HUES64 (cell line): ENCODE measurements around the gene CDH12.

ENCODE experiments used
- H3K27ac ChIP-seq: 2 replicates; pipeline ENCODE4 v1.7.0; 2013; ENCODE audit warnings: low read depth, low read length, inconsistent platforms
- H3K27me3 ChIP-seq: 2 replicates; pipeline ENCODE4 v1.6.1; 2013; ENCODE audit warnings: mild to moderate bottlenecking, low read length; ENCODE audit not compliant: insufficient read depth
- H3K36me3 ChIP-seq: 2 replicates; pipeline ENCODE4 v1.6.1; 2013; ENCODE audit warnings: mild to moderate bottlenecking, low read length; ENCODE audit not compliant: insufficient read depth
- H3K4me1 ChIP-seq: 2 replicates; pipeline ENCODE4 v1.6.1; 2013; ENCODE audit warnings: mild to moderate bottlenecking, low read length, moderate library complexity; ENCODE audit not compliant: insufficient read depth
- H3K4me3 ChIP-seq: 2 replicates; pipeline ENCODE4 v1.5.1; 2013; ENCODE audit warnings: mild to moderate bottlenecking, low read length, moderate library complexity
- H3K9ac ChIP-seq: 2 replicates; pipeline ENCODE4 v1.6.1; 2013; ENCODE audit warnings: mild to moderate bottlenecking, low read depth, low read length
- H3K9me3 ChIP-seq: 2 replicates; pipeline ENCODE4 v1.6.1; 2013; ENCODE audit warnings: low read depth, low read length; ENCODE audit not compliant: insufficient read depth
- WGBS: fragments of 150-250, 120-280 bp; methylation state at CpG from one replicate; pipeline ENCODE4 v1.1.7; 2013; ENCODE audit warnings: missing lambda C conversion rate; 5-methylcytosine and 5-hydroxymethylcytosine counted together

CDH12 gene

DNA sequence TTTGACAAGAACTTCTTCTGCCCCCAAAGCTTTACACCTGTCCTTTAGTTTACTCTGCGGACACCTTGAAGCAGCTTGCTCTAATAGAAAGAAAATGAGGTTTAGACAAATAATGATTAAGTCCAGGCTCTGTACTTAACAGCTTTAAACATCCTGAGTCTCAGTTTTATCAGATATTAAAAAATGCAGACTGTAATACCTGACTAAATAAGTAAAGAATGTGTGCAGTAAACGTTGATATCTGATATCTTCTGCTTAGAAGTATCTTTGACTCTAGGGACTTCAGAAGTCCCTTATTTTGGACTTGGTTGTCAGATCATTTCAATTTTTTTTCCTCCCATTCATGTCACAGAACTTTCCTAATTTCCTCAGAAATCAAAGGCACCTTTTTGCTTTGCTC, 1060.4 kb downstream of the CDH12 start:
- 75% methylated on average over 1 of the region's 2 CpGs for WGBS
- Histone ChIP-seq H3K36me3 (no peaks in the 10 kb centered on the region), H3K27me3 (no peaks in the 10 kb centered on the region), H3K4me1 (no peaks in the 10 kb centered on the region), H3K9me3 (no peaks in the 10 kb centered on the region), H3K4me3 (no peak overlapping the region), H3K27ac (no peak overlapping the region), H3K9ac (no peak overlapping the region)

DNA sequence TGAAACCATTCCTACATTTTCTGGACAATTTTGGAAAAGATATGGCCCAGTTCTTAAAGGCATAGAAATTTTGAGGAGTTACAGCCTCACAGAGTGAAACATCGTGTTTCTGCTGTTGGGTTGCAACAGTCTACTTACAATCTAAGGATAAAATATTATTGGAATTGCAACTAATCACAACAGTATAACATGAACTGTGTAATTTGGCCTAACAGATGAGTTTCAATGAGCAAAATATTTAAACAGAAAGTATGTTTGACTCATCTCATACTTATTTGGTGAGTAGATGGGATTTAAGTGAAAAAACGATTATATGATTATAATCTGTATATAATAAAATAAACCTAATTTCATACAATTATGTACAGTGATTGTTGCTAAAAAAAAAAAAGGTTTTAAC, 1061.8 kb downstream of the CDH12 start:
- H3K4me1 ChIP-seq, result no peaks in the 10 kb centered on the region
- no peaks in the 10 kb centered on the region for H3K27me3 ChIP-seq
- no peaks in the 10 kb centered on the region for H3K36me3 ChIP-seq
- no peaks in the 10 kb centered on the region for H3K9me3 ChIP-seq
- H3K4me3 ChIP-seq, result no peak overlapping the region
- H3K27ac ChIP-seq, result no peak overlapping the region
- WGBS, result 100% methylated on average over 1 of the region's 2 CpGs
- no peak overlapping the region for H3K9ac ChIP-seq

DNA sequence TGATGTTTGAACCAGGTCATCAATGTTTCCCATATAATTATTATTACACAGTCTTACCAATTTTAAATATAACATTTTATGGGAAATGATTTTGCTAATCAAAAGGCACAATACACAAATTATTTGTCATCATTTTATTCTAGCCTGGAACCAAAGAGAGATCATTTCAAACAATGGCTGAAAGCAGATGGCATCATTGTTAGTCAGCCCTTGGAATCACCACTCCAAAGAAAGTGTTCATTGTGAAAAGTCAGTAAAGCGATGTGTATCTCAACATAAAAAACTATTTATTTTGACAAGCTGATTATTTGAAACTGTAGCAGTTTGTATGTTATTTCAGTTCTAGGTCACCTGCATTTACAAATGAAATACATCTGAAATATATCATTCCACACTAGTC, 1068.7 kb downstream of the CDH12 start:
- H3K27me3 ChIP-seq, result no peaks in the 10 kb centered on the region
- H3K4me1 ChIP-seq, result no peaks in the 10 kb centered on the region
- no peak overlapping the region for H3K27ac ChIP-seq
- no peak overlapping the region for H3K4me3 ChIP-seq
- no peaks in the 10 kb centered on the region for H3K9me3 ChIP-seq
- H3K9ac ChIP-seq, result no peak overlapping the region
- no peaks in the 10 kb centered on the region for H3K36me3 ChIP-seq
- no CpG with 5 or more reads among the region's 1 CpG for WGBS

DNA sequence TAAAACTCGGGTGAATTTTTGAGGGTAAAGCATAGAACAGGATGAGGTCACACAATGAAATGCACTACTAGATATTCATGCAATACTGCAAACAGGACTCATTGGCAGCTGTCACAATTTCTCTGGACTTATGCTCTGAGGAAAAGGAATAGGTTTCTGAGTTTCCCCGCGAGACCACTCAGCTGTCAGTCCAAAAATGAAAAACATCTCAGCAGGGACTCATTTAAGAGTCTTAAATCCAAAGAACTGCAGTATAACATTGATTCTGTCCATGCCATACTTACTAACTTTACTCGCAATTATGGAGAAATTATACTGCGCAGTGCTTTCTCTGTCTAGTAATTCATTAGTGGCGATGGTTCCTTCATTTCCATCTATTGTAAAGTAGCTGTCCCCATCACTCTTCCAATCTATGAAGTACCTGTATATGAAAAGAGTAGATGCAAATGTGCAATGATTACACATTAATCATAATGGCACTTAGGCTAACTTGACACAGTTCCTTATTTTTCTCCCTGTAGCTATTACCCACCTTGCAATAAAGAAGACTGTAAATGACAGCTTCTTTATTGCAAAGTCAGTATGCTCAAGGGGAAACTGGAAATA, 1070.0 kb downstream of the CDH12 start:
- H3K27me3 ChIP-seq, result no peaks in the 10 kb centered on the region
- 94% methylated on average over 6 of the region's 6 CpGs for WGBS
- no peak overlapping the region for H3K27ac ChIP-seq
- no peak overlapping the region for H3K9ac ChIP-seq
- H3K4me3 ChIP-seq, result no peak overlapping the region
- H3K4me1 ChIP-seq, result no peaks in the 10 kb centered on the region
- no peaks in the 10 kb centered on the region for H3K36me3 ChIP-seq
- H3K9me3 ChIP-seq, result no peaks in the 10 kb centered on the region

DNA sequence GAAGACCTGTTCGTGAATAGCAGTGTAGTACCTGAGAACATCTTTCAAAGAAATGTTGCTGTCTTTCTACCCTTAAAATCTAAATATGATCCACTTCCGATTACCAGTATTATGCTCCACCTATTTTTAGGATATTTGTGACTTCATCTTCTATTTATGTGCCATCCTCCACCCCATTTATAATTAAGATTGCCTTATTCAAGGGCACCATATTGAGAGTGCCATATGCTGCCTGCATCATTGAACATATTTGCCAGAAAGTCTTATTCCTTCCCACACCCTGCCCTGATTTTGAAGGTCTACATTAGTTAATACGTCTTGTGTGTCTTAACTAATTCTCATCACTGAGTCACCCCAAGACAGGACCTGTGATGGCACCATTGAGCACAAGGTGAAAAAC, 1076.7 kb downstream of the CDH12 start:
- Histone ChIP-seq H3K4me3 (no peak overlapping the region), H3K36me3 (no peaks in the 10 kb centered on the region), H3K9me3 (no peaks in the 10 kb centered on the region), H3K27ac (no peak overlapping the region), H3K27me3 (no peaks in the 10 kb centered on the region), H3K9ac (no peak overlapping the region), H3K4me1 (no peaks in the 10 kb centered on the region)
- WGBS, result 98% methylated on average over 3 of the region's 3 CpGs

DNA sequence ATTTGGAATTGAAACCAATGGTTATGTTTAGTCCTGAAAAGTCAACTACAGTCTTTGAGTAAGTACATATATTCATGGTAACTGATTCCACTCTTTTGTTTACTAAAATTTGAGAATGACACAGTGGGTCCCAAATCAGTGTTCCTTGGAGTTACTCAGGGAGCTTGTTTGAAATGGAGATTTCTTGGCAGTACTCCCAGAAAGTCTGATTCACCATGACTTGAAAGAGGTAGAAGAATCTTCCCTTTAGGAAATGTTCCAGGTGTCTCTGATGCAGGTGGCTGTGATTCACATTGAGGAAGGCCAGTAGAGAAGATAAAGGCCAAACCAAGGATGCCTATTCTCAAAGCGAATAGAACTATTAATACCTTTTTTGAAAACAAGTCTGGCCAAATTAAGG, 1078.3 kb downstream of the CDH12 start:
- no peak overlapping the region for H3K27ac ChIP-seq
- H3K4me1 ChIP-seq, result no peaks in the 10 kb centered on the region
- H3K9ac ChIP-seq, result no peak overlapping the region
- no peaks in the 10 kb centered on the region for H3K9me3 ChIP-seq
- no peaks in the 10 kb centered on the region for H3K36me3 ChIP-seq
- WGBS, result 88% methylated on average over 1 of the region's 1 CpG
- H3K4me3 ChIP-seq, result no peak overlapping the region
- H3K27me3 ChIP-seq, result no peaks in the 10 kb centered on the region

DNA sequence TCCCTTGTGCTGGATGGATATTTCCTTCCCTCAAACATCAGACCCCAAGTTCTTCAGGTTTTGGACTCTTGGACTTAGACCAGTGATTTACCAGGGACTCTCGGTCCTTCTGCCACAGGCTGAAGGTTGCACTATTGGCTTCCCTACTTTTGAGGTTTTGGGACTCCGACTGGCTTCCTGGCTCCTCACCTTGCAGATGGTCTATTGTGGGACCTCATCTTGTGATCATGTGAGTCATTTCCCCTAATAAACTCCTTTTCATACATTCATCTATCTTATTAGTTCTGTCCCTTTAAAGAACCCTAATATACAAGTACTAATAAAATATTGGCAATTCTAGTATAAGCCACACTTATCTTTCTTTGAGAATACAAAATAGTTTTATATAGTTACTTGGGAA, 1078.9 kb downstream of the CDH12 start:
- Histone ChIP-seq H3K4me1 (no peaks in the 10 kb centered on the region), H3K9me3 (no peaks in the 10 kb centered on the region), H3K4me3 (no peak overlapping the region), H3K36me3 (no peaks in the 10 kb centered on the region), H3K27ac (no peak overlapping the region), H3K9ac (no peak overlapping the region), H3K27me3 (no peaks in the 10 kb centered on the region)
- 91% methylated on average over 2 of the region's 2 CpGs for WGBS

DNA sequence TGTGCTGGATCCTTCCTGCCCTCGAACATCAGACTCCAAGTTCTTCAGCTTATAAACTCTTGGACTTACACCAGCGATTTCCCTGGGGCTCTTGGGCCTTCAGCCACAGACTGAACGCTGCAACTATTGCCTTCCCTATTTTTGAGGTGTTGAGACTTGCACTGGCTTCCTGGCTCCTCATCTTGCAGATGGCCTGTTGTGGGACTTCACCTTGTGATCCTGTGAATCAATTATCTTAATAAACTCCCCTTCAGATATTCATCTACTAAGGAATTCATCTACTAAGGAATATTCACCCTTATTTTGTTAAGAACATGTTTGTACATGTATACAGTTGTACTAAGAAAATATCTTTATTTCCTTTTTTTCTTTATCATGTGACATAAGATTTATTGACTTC, 1079.7 kb downstream of the CDH12 start:
- no peak overlapping the region for H3K27ac ChIP-seq
- H3K4me1 ChIP-seq, result no peaks in the 10 kb centered on the region
- no peaks in the 10 kb centered on the region for H3K27me3 ChIP-seq
- H3K4me3 ChIP-seq, result no peak overlapping the region
- no peak overlapping the region for H3K9ac ChIP-seq
- no peaks in the 10 kb centered on the region for H3K9me3 ChIP-seq
- H3K36me3 ChIP-seq, result no peaks in the 10 kb centered on the region
- 92% methylated on average over 3 of the region's 3 CpGs for WGBS

DNA sequence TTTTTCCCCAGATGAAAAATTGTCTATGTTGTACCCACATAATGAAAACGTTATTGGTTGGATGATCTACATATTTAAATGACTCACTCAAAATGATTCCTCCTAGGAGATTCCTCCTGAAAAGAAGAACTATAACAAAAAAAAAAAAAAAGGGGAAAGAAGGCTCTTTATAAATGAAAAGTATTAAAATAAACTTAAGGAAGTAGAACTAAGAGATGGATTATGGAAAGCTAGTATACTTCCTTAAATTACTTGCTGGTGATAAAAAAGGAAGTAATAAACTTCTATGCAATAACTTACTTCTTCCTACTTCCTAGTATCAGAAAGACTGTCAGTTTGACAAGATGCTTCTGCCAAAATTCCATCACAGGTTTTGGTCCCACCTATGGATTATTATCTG, 1087.7 kb downstream of the CDH12 start:
- WGBS, result no CpG with 5 or more reads among the region's 1 CpG
- H3K4me1 ChIP-seq, result no peaks in the 10 kb centered on the region
- no peaks in the 10 kb centered on the region for H3K27me3 ChIP-seq
- H3K27ac ChIP-seq, result no peak overlapping the region
- no peaks in the 10 kb centered on the region for H3K36me3 ChIP-seq
- H3K4me3 ChIP-seq, result no peak overlapping the region
- no peak overlapping the region for H3K9ac ChIP-seq
- no peaks in the 10 kb centered on the region for H3K9me3 ChIP-seq

DNA sequence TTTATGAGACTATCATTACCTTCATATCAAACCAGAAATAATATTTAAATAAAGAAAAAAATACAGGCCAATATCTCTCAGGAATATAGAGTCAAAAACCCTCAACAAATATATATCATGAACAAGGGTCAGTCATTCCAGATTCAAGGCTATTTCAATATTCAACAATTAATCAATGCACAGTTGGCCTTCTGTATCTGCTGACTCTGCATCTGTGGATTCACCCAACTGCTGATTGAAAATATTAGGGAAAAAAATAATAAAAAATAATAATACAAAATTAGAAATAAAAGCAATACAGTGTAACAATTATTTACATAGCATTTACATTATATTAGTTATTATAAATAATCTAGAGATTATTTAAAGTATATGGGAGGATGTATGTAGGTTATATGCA, 1114.0 kb downstream of the CDH12 start:
- H3K4me1 ChIP-seq, result no peaks in the 10 kb centered on the region
- H3K9ac ChIP-seq, result no peak overlapping the region
- no peak overlapping the region for H3K27ac ChIP-seq
- no peak overlapping the region for H3K4me3 ChIP-seq
- H3K9me3 ChIP-seq, result no peaks in the 10 kb centered on the region
- H3K36me3 ChIP-seq, result no peaks in the 10 kb centered on the region
- no peaks in the 10 kb centered on the region for H3K27me3 ChIP-seq

DNA sequence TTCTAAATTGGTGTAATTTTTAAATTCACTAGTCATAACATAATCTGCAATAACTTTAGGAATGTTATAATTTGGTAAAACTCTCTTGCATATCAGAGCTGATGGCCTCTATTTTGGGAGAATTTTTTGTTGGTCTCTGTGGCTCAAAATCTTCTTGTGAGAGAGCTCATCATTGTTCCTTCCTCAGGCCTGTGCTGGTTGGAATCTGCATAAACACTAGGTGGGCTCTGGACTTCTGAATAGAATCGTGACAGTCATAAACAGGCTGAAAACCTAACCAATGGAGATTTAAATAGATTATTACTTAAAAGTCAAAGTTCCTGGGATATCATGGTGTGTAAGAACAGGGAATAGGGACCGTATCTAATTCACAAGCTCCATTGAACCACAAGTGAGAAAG, 1129.6 kb downstream of the CDH12 start:
- Histone ChIP-seq H3K9me3 (no peaks in the 10 kb centered on the region), H3K27me3 (no peaks in the 10 kb centered on the region), H3K4me3 (no peak overlapping the region), H3K4me1 (no peaks in the 10 kb centered on the region; the same call in 1 of the 2 replicates), H3K36me3 (no peaks in the 10 kb centered on the region), H3K9ac (no peak overlapping the region), H3K27ac (peak overlapping the region; percentile 28; the same call in 1 of the 2 replicates)
- WGBS, result 67% methylated on average over 1 of the region's 2 CpGs
